PC-9 (cell line): ENCODE data around the gene SLC39A3. TPM values are rescaled to one million over a fixed set of nuclear protein-coding genes. Genes with fewer than 3 reads are reported as not detected.

ENCODE experiments used
- BruUV-seq: library from RNA; stranded (reverse); fragments of 400-500 nt; replicated peaks from 2 replicates; lab custom pipeline; 2021; lab: Mats Ljungman, UMichigan
- CTCF ChIA-PET: fragments of 300-600 bp; sonication (Branson Sonifier 250); formaldehyde crosslinking; loops from one replicate; lab custom pipeline; 2022; ENCODE audit warnings: antibody characterized with exemption; lab: Charles Lee
- POLR2A ChIA-PET: fragments of 300-600 bp; sonication (Branson Sonifier 250); formaldehyde crosslinking; loops from one replicate; lab custom pipeline; 2022; ENCODE audit warnings: antibody characterized with exemption; ENCODE audit not compliant: unreplicated experiment; lab: Charles Lee
- DNase-seq, 2 experiments: peaks; one replicate each; pipeline versions ENCODE4 v3.0.0 to v3.0.0-alpha.2; 2015 to 2022; ENCODE audit warnings: mixed read lengths in 1 of 2
- H2AFZ ChIP-seq: fragments of 200-600 bp; sonication (generic); 2 replicates; pipeline ENCODE4 v1.8.1; 2017; ENCODE audit warnings: antibody characterized with exemption
- H3F3A ChIP-seq: fragments of 200-600 bp; sonication (generic); 2 replicates; pipeline ENCODE4 v1.8.1; 2017; ENCODE audit warnings: antibody characterized with exemption, mild to moderate bottlenecking, low read depth; ENCODE audit not compliant: insufficient read depth
- H3K27ac ChIP-seq: fragments of 200-600 bp; sonication (generic); 2 replicates; pipeline ENCODE4 v1.6.1; 2016; ENCODE audit warnings: mixed run types
- H3K27me3 ChIP-seq: fragments of 200-600 bp; sonication (generic); 2 replicates; pipeline ENCODE4 v1.6.1; 2016; ENCODE audit warnings: low read depth, mixed run types; ENCODE audit not compliant: insufficient read depth
- H3K36me3 ChIP-seq: fragments of 200-600 bp; sonication (generic); 2 replicates; pipeline ENCODE4 v1.6.1; 2016; ENCODE audit warnings: low read depth, mixed run types
- H3K4me1 ChIP-seq: fragments of 200-600 bp; sonication (generic); replicated peaks from 2 replicates; pipeline ENCODE4 v1.6.1; 2016; ENCODE audit warnings: mixed run types; ENCODE audit not compliant: insufficient read depth
- H3K4me2 ChIP-seq: fragments of 200-600 bp; sonication (generic); 2 replicates; pipeline ENCODE4 v1.6.1; 2017; ENCODE audit warnings: mixed run types
- H3K4me3 ChIP-seq: fragments of 200-600 bp; sonication (generic); 2 replicates; pipeline ENCODE4 v1.6.1; 2016; ENCODE audit warnings: mixed run types
- H3K79me2 ChIP-seq: fragments of 200-600 bp; sonication (generic); 2 replicates; pipeline ENCODE4 v1.6.1; 2017; ENCODE audit warnings: low read depth, mixed run types
- H3K9me2 ChIP-seq: fragments of 200-600 bp; sonication (generic); 2 replicates; pipeline ENCODE4 v1.8.1; 2017; ENCODE audit warnings: mild to moderate bottlenecking; ENCODE audit not compliant: insufficient read depth
- H3K9me3 ChIP-seq: fragments of 200-600 bp; sonication (generic); 2 replicates; pipeline ENCODE4 v1.8.1; 2016; ENCODE audit warnings: low read depth; ENCODE audit not compliant: insufficient read depth
- H4K20me1 ChIP-seq: fragments of 200-600 bp; sonication (generic); 2 replicates; pipeline ENCODE4 v1.8.1; 2017; ENCODE audit not compliant: insufficient read depth
- CTCF ChIP-seq: fragments of 200-600 bp; sonication (generic); conservative IDR thresholded peaks from 2 replicates; pipeline ENCODE4 v1.6.1; 2017; ENCODE audit warnings: mixed run types, antibody characterized with exemption, mild to moderate bottlenecking, moderate library complexity
- EZH2 ChIP-seq: fragments of 200-600 bp; sonication (generic); IDR thresholded peaks from 2 replicates; pipeline ENCODE4 v1.8.0; 2017; ENCODE audit warnings: antibody characterized with exemption, low read depth
- intact Hi-C: fragments of 100-400 bp; cut with micrococcal nuclease; formaldehyde crosslinking; loops from one replicate; pipeline ENCODE4 v1.10.0; 2022; ENCODE audit not compliant: unreplicated experiment
- total RNA-seq: library from RNA; stranded (reverse); gene quantifications from 2 replicates; pipeline ENCODE4 v1.2.3, GENCODE V29; 2021

SLC39A3 gene
- total RNA-seq, 1 experiment from 2014 or later: 21.6 TPM

GRCh38 chr19:2766594-2767372 is 27.0 kb upstream of the SLC39A3 start:
- Histone ChIP-seq H3K4me2 (no peak overlapping the region), H3K27me3 (no peaks in the 10 kb centered on the region), H3F3A (no peaks in the 10 kb centered on the region), H3K79me2 (peaks cover 7% of the 10 kb centered on the region; the same call in 1 of the 2 replicates), H2AFZ (no peak overlapping the region), H4K20me1 (peaks cover 13% of the 10 kb centered on the region), H3K36me3 (no peaks in the 10 kb centered on the region), H3K4me3 (no peak overlapping the region), H3K9me3 (no peaks in the 10 kb centered on the region), H3K9me2 (no peaks in the 10 kb centered on the region), H3K27ac (no peak overlapping the region), H3K4me1 (no peaks in the 10 kb centered on the region)
- CTCF ChIA-PET: no interaction called here
- no peak for DNase-seq
- TF ChIP-seq EZH2: no peak
- TF ChIP-seq CTCF: no peak
- POLR2A ChIA-PET: no interaction called here
- BruUV-seq: no TSS peak
- intact Hi-C loops: no loop called here

- H3K36me3 ChIP-seq: no peaks in the 10 kb centered on the region
Observed at GRCh38 chr19:2765376-2765775, 25.6 kb upstream of the SLC39A3 start.

GRCh38 chr19:2764945-2765344 is 25.1 kb upstream of the SLC39A3 start:
- no peaks in the 10 kb centered on the region for H3K36me3 ChIP-seq
- BruUV-seq: no TSS peak
- POLR2A ChIA-PET: no interaction called here
- CTCF ChIA-PET: no interaction called here
- H3K27me3 ChIP-seq: no peaks in the 10 kb centered on the region
- H3F3A ChIP-seq: no peaks in the 10 kb centered on the region
- no peak for TF ChIP-seq EZH2
- no peak for TF ChIP-seq CTCF
- no peak overlapping the region for H3K4me3 ChIP-seq
- peaks cover 9% of the 10 kb centered on the region for H4K20me1 ChIP-seq
- no peak overlapping the region for H2AFZ ChIP-seq
- no peak overlapping the region for H3K4me2 ChIP-seq
- no peaks in the 10 kb centered on the region for H3K79me2 ChIP-seq
- intact Hi-C loops: no loop called here
- H3K9me2 ChIP-seq: no peaks in the 10 kb centered on the region
- H3K27ac ChIP-seq: no peak overlapping the region
- no peaks in the 10 kb centered on the region for H3K4me1 ChIP-seq
- DNase-seq: no peak
- H3K9me3 ChIP-seq: no peaks in the 10 kb centered on the region

More at GRCh38 chr19:2765376-2765775, 25.6 kb upstream of the SLC39A3 start:
- no peaks in the 10 kb centered on the region for H3K9me3 ChIP-seq
- no peak overlapping the region for H2AFZ ChIP-seq
- POLR2A ChIA-PET: no interaction called here
- no peaks in the 10 kb centered on the region for H3K4me1 ChIP-seq
- H3K79me2 ChIP-seq: peaks cover 3% of the 10 kb centered on the region; the same call in 1 of the 2 replicates
- H3F3A ChIP-seq: no peaks in the 10 kb centered on the region
- H3K27me3 ChIP-seq: no peaks in the 10 kb centered on the region
- H3K4me2 ChIP-seq: no peak overlapping the region
- no peak for DNase-seq
- no peak for TF ChIP-seq EZH2
- TF ChIP-seq CTCF: no peak
- no TSS peak for BruUV-seq
- intact Hi-C loops: no loop called here
- no peak overlapping the region for H3K27ac ChIP-seq
- CTCF ChIA-PET: no interaction called here
- H4K20me1 ChIP-seq: peaks cover 9% of the 10 kb centered on the region
- H3K4me3 ChIP-seq: no peak overlapping the region
- no peaks in the 10 kb centered on the region for H3K9me2 ChIP-seq
